Memory B cell (primary cell): ENCODE results near the gene TCF3.

ENCODE experiments used
- ATAC-seq: fragments of 150-1000 bp; cut with Tn5 transposase; 2 replicates; pipeline ENCODE4 v1.10.0; 2021; ENCODE audit warnings: low read depth, mild to moderate bottlenecking, moderate library complexity
- DNase-seq, 2 donors: peaks; one replicate each; pipeline ENCODE4 v3.0.0; 2022; ENCODE audit warnings: low spot score in 2 of 2
- H3K27ac Mint-ChIP-seq: one replicate; pipeline ENCODE4 v1.8.0; 2022; ENCODE audit warnings: mild to moderate bottlenecking, moderate library complexity, mixed read lengths
- H3K27me3 Mint-ChIP-seq: one replicate; pipeline ENCODE4 v1.8.0; 2022; ENCODE audit warnings: mixed read lengths
- H3K36me3 Mint-ChIP-seq: one replicate; pipeline ENCODE4 v1.8.0; 2022; ENCODE audit warnings: mild to moderate bottlenecking, mixed read lengths
- H3K4me1 Mint-ChIP-seq: one replicate; pipeline ENCODE4 v1.8.0; 2022; ENCODE audit warnings: mixed read lengths
- H3K4me3 Mint-ChIP-seq: one replicate; pipeline ENCODE4 v1.8.0; 2022; ENCODE audit warnings: mild to moderate bottlenecking, moderate library complexity, mixed read lengths
- H3K9me3 Mint-ChIP-seq: one replicate; pipeline ENCODE4 v1.8.0; 2022; ENCODE audit warnings: mixed read lengths

Gene TCF3

DNA sequence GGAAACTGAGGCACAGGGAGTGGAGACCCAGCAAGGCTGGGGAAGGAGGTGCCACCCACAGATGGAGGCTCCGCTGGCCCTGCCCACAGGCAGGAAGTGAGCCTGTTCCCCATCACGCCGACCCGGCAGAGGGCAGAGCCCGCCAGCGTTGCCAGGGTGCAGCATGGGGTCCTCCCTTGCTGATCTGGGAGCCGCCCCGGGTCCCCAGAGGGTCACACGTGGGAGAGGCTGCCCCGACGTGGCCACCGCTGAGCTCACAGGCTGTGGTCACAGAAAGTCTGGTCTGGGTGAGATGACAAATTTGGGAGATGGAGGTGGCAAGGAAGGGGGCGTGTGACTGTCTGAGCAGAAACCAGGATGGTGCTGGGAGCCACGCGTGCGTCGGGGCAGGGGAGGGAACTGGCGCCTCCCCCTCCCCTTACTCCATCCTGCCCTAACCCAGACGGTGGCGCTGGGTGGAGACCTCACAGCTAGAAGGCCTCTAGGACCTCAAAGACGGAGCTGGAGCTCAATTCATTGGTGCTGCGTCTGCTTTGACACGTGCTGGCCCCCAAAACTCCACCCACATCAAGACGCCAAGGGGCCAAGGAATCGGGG is 92.0 kb downstream of the TCF3 start:
- H3K4me1 Mint-ChIP-seq, result no peaks in the 10 kb centered on the region
- no peaks in the 10 kb centered on the region for H3K9me3 Mint-ChIP-seq
- no peaks in the 10 kb centered on the region for H3K36me3 Mint-ChIP-seq
- ATAC-seq (no peak), DNase-seq (no peak)
- H3K4me3 Mint-ChIP-seq, result no peak overlapping the region
- no peak overlapping the region for H3K27ac Mint-ChIP-seq
- peaks cover 1% of the 10 kb centered on the region for H3K27me3 Mint-ChIP-seq
